Measurements from ENCODE around the gene PLEKHG1. TPM values are rescaled to one million over a fixed set of nuclear protein-coding genes. Genes with fewer than 3 reads are reported as not detected.

Gene PLEKHG1
- polyA plus RNA-seq, 4 donors = 34.2 to 44.5 (median 34.8) TPM

- DNase-seq (ENCODE audit: low read depth in 4 of 4, low spot score in 2 of 4) = no peak
Observed at GRCh38 chr6:150636808-150637207, 37.1 kb downstream of the PLEKHG1 start.

GRCh38 chr6:150637266-150637665, 37.6 kb downstream of the PLEKHG1 start:
- DNase-seq (ENCODE audit: low read depth in 4 of 4, low spot score in 2 of 4) = no peak

GRCh38 chr6:150638267-150638666, 38.6 kb downstream of the PLEKHG1 start:
- no peak for DNase-seq (ENCODE audit: low read depth in 4 of 4, low spot score in 2 of 4)

GRCh38 chr6:150638765-150639164, 39.1 kb downstream of the PLEKHG1 start:
- no peak for DNase-seq (ENCODE audit: low read depth in 4 of 4, low spot score in 2 of 4)

GRCh38 chr6:150639823-150640331, 40.2 kb downstream of the PLEKHG1 start:
- DNase-seq (ENCODE audit: low read depth in 4 of 4, low spot score in 2 of 4) = no peak

- DNase-seq (ENCODE audit: low read depth in 4 of 4, low spot score in 2 of 4) = no peak
Observed at GRCh38 chr6:150640556-150641209, 41.0 kb downstream of the PLEKHG1 start.

GRCh38 chr6:150641398-150642139, 41.9 kb downstream of the PLEKHG1 start:
- DNase-seq (ENCODE audit: low read depth in 4 of 4, low spot score in 2 of 4) = no peak

- no peak for DNase-seq (ENCODE audit: low read depth in 4 of 4, low spot score in 2 of 4)
Observed at GRCh38 chr6:150646228-150646627, 46.5 kb downstream of the PLEKHG1 start.

- no peak for DNase-seq (ENCODE audit: low read depth in 4 of 4, low spot score in 2 of 4)
Observed at GRCh38 chr6:150647051-150647450, 47.4 kb downstream of the PLEKHG1 start.

Other genes starting within 250 kb of the PLEKHG1 start
- 1 to 10 TPM; 3.2 to 4.6 (median 4.2) TPM for gene IYD, start 230.9 kb upstream of the PLEKHG1 start, polyA plus RNA-seq (ENCODE audit: insufficient read length in 4 of 4)